SH-SY5Y (cell line): Measurements from ENCODE around the gene RACK1.

Source experiments
- GATA2 ChIP-seq: IDR thresholded peaks from 2 replicates; pipeline ENCODE4 v1.6.1; 2011; ENCODE audit warnings: mild to moderate bottlenecking, low read depth, low read length
- GATA3 ChIP-seq: IDR thresholded peaks from 2 replicates; pipeline ENCODE4 v1.6.1; 2011; ENCODE audit warnings: low read depth, mild to moderate bottlenecking, low read length, moderate library complexity

- no peak for TF ChIP-seq GATA2
- TF ChIP-seq GATA3, result no peak
Observed at GRCh38 chr5:181188700-181189362, 54.9 kb downstream of the RACK1 start.
